Thoracic aorta (tissue), 2 donors: ENCODE data around the gene VAMP4. TPM values are rescaled to one million over a fixed set of nuclear protein-coding genes. Genes with fewer than 3 reads are reported as not detected.

Experiments
- ATAC-seq: fragments of 150-250 bp; one replicate; pipeline ENCODE4 v1.8.0; 2017; ENCODE audit warnings: low read depth; ENCODE audit not compliant: insufficient number of reproducible peaks, low FRiP score
- DNase-seq: peaks from one replicate; pipeline ENCODE4 v3.0.0-alpha.2; 2020; ENCODE audit warnings: low spot score
- H3K27ac ChIP-seq, 2 donors: fragments of 200-600 bp; sonication (generic); 1 replicate in 1 of 2; 2 replicates in 1 of 2; pipeline ENCODE4 v1.5.1; 2016; ENCODE audit warnings: mild to moderate bottlenecking in 2 of 2, moderate library complexity in 2 of 2
- H3K27me3 ChIP-seq: fragments of 200-600 bp; sonication (generic); replicated peaks from 2 replicates; pipeline ENCODE4 v1.6.0; 2016; ENCODE audit warnings: mild to moderate bottlenecking; ENCODE audit not compliant: insufficient read depth
- H3K36me3 ChIP-seq: fragments of 200-600 bp; sonication (generic); one replicate; pipeline ENCODE4 v1.5.1; 2016
- H3K4me1 ChIP-seq, 2 donors: fragments of 200-600 bp; sonication (generic); 1 replicate in 1 of 2; 2 replicates in 1 of 2; pipeline versions ENCODE4 v1.5.1 to v1.6.0; 2016; ENCODE audit warnings: low read depth in 2 of 2, mild to moderate bottlenecking in 1 of 2; ENCODE audit not compliant: control insufficient read depth in 1 of 2
- H3K4me3 ChIP-seq: fragments of 200-600 bp; sonication (generic); 2 replicates; pipeline ENCODE4 v1.5.1; 2016; ENCODE audit warnings: mild to moderate bottlenecking
- H3K9me3 ChIP-seq: fragments of 200-600 bp; sonication (generic); 2 replicates; pipeline ENCODE4 v1.5.1; 2016
- CTCF ChIP-seq: fragments of 200-600 bp; sonication (generic); IDR thresholded peaks from one replicate; pipeline ENCODE4 v1.5.1; 2019; ENCODE audit warnings: antibody characterized with exemption
- total RNA-seq, 2 donors: library from RNA; depleted of rRNA; stranded (reverse); fragments of >200 nt; gene quantifications; one replicate each; pipeline versions ENCODE4 v1.1.0 to v1.2.3, GENCODE V29; 2016

The VAMP4 gene
- total RNA-seq, 2 donors from 2014 or later = 25.5 to 26.1 TPM

- H3K36me3 ChIP-seq = no peaks in the 10 kb centered on the region
- ATAC-seq (no peak), DNase-seq (no peak)
- H3K9me3 ChIP-seq = no peaks in the 10 kb centered on the region
- TF ChIP-seq CTCF = no peak
- no peaks in the 10 kb centered on the region for H3K27me3 ChIP-seq
- H3K4me3 ChIP-seq = peak overlapping the region; percentile 98
- peaks cover 22 to 46% of the 10 kb centered on the region in 2 donors for H3K4me1 ChIP-seq
- H3K27ac ChIP-seq = peak overlapping the region; percentile 92 to 98
Observed at GRCh38 chr1:171742577-171742922, 685 bp upstream of the VAMP4 start.

DNA sequence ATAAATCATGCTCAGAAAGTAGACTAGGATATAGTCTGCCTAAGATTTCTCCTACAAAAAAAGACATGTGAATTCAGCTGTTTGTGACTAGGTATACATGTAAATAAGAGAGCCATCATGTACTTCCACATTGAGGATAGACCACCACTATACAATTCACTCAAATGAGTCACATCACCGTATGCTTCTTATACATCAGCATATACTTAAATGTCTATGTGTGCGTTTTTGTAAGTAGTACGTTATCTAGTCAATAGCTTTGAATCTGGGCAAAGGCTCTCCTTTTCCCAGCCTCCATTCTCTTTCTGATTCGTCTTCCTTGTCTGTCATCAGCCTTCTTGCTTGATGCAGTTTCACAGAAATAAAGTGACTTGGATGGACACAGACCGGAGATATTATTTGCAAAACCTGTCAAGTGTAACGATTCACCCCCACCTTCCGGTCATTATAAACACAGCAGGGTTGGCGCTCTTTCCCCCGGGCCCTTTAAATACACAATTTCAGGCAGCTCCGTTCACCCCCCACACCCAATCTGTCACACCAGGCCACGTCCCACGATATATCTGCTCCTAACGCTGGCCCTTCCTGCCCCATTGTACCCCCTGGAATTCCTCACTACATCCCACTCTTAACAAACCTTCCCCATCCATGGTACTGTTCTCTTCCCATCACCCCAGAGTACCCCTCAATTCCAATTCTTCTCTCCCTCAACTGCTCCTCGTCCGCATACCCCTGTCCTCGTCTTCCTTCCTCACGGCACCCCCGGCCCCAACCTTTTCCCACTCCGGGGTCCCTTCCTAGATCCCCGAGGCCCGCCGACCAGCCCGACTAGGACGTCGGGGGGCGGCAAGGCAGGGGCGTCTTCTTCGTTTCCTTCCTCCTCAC is 636 bp downstream of the VAMP4 start:
- H3K4me1 ChIP-seq = peaks cover 27 to 56% of the 10 kb centered on the region in 2 donors
- peaks cover 6% of the 10 kb centered on the region for H3K36me3 ChIP-seq
- peak overlapping the region; percentile 92 to 98 for H3K27ac ChIP-seq
- DNase-seq (no peak), ATAC-seq (no peak)
- H3K4me3 ChIP-seq = peak overlapping the region; percentile 98
- no peaks in the 10 kb centered on the region for H3K9me3 ChIP-seq
- no peak for TF ChIP-seq CTCF
- H3K27me3 ChIP-seq = no peaks in the 10 kb centered on the region

DNA sequence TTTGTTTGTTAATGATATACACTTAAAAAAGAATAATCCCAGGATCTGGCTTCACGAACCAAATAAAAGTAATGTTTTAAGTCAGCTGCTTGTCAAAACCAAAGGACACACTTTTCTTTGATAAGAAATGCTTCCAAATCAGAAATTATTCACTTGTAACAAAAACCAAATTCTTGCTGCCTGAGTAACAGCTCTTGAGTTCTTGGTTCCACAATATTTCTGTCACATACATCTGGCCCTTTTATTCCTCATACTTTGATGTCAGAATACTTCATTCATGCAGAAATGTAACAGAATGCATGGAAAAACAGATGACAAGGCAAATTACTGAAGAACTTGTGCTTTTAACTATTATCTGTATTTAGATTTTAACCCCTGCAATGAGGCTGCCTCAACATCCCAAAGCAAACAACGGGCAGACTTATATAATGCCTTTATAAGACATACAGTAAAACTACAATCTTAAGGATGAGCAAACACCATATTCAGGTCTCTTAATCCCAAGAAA is 1.5 kb downstream of the VAMP4 start:
- H3K27me3 ChIP-seq = no peaks in the 10 kb centered on the region
- peaks cover 27 to 56% of the 10 kb centered on the region in 2 donors for H3K4me1 ChIP-seq
- H3K27ac ChIP-seq = peak overlapping the region in 1 of 2 donors; percentile 92
- peak overlapping the region; percentile 98 for H3K4me3 ChIP-seq
- H3K9me3 ChIP-seq = no peaks in the 10 kb centered on the region
- DNase-seq = no peak
- no peak for ATAC-seq
- no peak for TF ChIP-seq CTCF
- H3K36me3 ChIP-seq = peaks cover 12% of the 10 kb centered on the region

DNA sequence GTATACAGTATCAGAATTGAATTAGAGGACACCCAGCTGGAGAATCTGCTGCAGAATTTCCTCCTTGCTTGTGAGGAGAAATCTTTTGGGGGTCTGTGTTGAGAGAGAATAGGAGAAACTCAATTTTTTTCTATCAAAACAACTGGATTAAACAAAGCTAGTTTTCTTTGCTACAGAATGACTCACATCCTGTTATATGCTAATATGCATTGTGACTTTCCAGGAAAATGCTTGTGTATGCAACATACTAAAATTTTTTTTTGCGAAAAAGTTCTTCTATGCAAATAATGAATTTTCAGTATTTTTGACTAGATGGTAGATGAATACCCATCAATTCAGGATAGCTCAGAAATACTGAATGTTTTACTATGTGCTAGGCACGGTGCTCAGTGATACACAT is 2.2 kb downstream of the VAMP4 start:
- Histone ChIP-seq H3K27ac (peak overlapping the region in 1 of 2 donors; percentile 92), H3K36me3 (peaks cover 14% of the 10 kb centered on the region), H3K9me3 (no peaks in the 10 kb centered on the region), H3K27me3 (no peaks in the 10 kb centered on the region), H3K4me1 (peaks cover 27 to 56% of the 10 kb centered on the region in 2 donors), H3K4me3 (no peak overlapping the region)
- no peak for TF ChIP-seq CTCF
- ATAC-seq (no peak), DNase-seq (no peak)

DNA sequence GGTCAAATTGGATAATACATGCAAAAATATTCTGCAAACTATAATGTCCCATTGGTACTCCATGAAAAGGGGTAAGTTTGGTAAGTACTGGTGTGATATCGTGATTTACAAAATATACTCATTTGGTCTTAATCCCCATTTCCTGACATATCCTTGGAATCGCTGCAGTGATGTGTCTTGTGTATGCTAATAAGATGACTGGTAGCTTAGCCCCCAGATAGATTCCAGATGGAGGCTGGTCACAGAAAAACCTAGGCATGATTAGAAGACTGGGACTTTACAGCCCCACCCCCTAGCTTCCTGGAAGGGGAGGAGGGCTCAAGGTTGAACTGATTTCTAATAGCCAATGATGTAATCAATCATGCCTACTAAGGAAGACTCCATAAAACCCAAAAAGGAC is 3.0 kb downstream of the VAMP4 start:
- H3K27ac ChIP-seq = peak overlapping the region in 1 of 2 donors; percentile 92
- no peak for TF ChIP-seq CTCF
- H3K4me1 ChIP-seq = peaks cover 27 to 52% of the 10 kb centered on the region in 2 donors
- peaks cover 14% of the 10 kb centered on the region for H3K36me3 ChIP-seq
- H3K9me3 ChIP-seq = no peaks in the 10 kb centered on the region
- no peak for ATAC-seq
- H3K4me3 ChIP-seq = no peak overlapping the region
- H3K27me3 ChIP-seq = no peaks in the 10 kb centered on the region
- DNase-seq = no peak
